ENCODE results near the gene HOXB5.

Gene HOXB5

DNA sequence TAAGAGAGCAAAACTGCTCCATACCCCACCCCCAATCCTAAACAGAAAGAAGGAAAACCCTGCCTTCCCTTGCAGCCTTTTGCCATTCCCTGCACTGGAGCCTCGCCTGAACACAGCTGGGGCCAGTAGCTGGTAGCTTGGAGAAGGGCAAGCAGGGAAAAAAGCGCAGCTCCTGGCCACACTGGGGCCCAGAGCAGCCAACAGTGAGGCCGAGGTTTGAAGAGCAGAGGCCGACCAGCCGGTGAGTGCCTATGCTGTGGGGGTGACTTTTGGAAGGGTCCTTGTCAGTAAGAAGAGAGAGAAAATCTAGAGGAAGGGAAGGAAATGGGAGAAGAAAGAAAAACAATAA lies 35.8 kb upstream of the HOXB5 start:
- no peaks in the 10 kb centered on the region for H3F3A ChIP-seq (ENCODE audit: control insufficient read depth, insufficient read depth)
- no peak overlapping the region for H3K4me2 ChIP-seq (ENCODE audit: low read length)

DNA sequence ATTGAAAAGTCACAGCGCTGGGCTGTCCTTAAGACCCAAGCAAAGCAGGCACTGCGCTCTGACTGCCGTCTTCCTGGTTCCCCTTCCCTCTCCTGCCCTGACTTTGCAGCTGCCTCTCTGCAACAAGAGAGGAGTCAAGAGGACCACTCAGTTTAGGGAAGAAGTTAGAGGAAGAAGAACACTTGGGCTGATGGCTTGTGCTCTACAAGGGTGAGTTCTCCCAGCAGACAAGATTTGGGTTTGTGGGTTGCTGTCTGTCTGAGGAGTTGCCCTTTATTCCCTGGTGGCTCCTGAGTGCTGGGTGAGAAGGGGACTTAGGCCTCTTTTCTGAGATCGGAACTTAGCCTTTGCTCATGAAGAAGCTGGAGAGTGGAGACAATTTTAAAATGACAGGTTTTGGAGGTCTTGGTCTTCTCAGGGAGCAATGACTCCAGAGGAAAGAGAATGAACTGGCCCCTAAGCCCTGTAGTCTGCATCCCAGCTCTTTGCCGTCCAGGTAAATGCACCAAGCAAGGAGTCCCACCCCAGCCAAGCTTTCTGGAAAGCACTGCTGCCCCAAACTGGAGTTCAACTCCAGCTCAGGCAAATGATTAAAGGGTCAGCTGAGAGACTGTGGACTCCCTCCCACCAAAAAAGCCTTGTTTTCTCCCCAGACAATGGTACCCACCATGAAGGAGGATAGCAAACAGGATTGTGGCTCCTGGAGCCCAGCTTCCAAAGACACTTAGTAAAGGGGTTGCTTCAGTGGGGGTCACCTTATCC lies 35.3 kb upstream of the HOXB5 start:
- no peaks in the 10 kb centered on the region for H3K9me2 ChIP-seq (replicated peaks; ENCODE audit: control insufficient read depth, low read length)
- H3K4me2 ChIP-seq (ENCODE audit: low read length) = no peak overlapping the region
- no peaks in the 10 kb centered on the region for H3K9me3 ChIP-seq (ENCODE audit: control insufficient read depth, insufficient read depth, low read length)
- H4K20me1 ChIP-seq (ENCODE audit: control insufficient read depth, insufficient read depth, low read depth, low read length) = no peaks in the 10 kb centered on the region
- no peaks in the 10 kb centered on the region for H3K36me3 ChIP-seq (ENCODE audit: control insufficient read depth, low read length)
- TF ChIP-seq, protein P1, sequence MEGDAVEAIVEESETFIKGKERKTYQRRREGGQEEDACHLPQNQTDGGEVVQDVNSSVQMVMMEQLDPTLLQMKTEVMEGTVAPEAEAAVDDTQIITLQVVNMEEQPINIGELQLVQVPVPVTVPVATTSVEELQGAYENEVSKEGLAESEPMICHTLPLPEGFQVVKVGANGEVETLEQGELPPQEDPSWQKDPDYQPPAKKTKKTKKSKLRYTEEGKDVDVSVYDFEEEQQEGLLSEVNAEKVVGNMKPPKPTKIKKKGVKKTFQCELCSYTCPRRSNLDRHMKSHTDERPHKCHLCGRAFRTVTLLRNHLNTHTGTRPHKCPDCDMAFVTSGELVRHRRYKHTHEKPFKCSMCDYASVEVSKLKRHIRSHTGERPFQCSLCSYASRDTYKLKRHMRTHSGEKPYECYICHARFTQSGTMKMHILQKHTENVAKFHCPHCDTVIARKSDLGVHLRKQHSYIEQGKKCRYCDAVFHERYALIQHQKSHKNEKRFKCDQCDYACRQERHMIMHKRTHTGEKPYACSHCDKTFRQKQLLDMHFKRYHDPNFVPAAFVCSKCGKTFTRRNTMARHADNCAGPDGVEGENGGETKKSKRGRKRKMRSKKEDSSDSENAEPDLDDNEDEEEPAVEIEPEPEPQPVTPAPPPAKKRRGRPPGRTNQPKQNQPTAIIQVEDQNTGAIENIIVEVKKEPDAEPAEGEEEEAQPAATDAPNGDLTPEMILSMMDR (IDR thresholded peaks at IDR 0.05; ENCODE audit: low read depth, low read length, poor library complexity, severe bottlenecking) = no peak
- TF ChIP-seq EZH2phosphoT487 (IDR thresholded peaks at IDR 0.05; ENCODE audit: borderline replicate concordance, low read length) = no peak
- H3K79me2 ChIP-seq (ENCODE audit: control insufficient read depth, low read length) = no peaks in the 10 kb centered on the region
- H3F3A ChIP-seq (ENCODE audit: control insufficient read depth, insufficient read depth) = no peaks in the 10 kb centered on the region
- H3K27me3 ChIP-seq (ENCODE audit: control insufficient read depth, low read length) = peaks cover 69% of the 10 kb centered on the region
- H3K4me3 ChIP-seq (ENCODE audit: low read length) = no peak overlapping the region
- no peak overlapping the region for H3K27ac ChIP-seq (ENCODE audit: low read depth, low read length)
- no peaks in the 10 kb centered on the region for H3K4me1 ChIP-seq (ENCODE audit: control insufficient read depth, low read length)

More for the DNA sequence above, 35.8 kb upstream of the HOXB5 start:
- H3K79me2 ChIP-seq (ENCODE audit: control insufficient read depth, low read length) = no peaks in the 10 kb centered on the region
- no peak overlapping the region for H3K27ac ChIP-seq (ENCODE audit: low read depth, low read length)
- H3K4me3 ChIP-seq (ENCODE audit: low read length) = no peak overlapping the region
- H3K4me1 ChIP-seq (ENCODE audit: control insufficient read depth, low read length) = no peaks in the 10 kb centered on the region
- no peaks in the 10 kb centered on the region for H4K20me1 ChIP-seq (ENCODE audit: control insufficient read depth, insufficient read depth, low read depth, low read length)
- H3K9me2 ChIP-seq (replicated peaks; ENCODE audit: control insufficient read depth, low read length) = no peaks in the 10 kb centered on the region
- TF ChIP-seq, protein P1 (IDR thresholded peaks at IDR 0.05; ENCODE audit: low read depth, low read length, poor library complexity, severe bottlenecking) = no peak
- TF ChIP-seq EZH2phosphoT487 (IDR thresholded peaks at IDR 0.05; ENCODE audit: borderline replicate concordance, low read length) = no peak
- no peaks in the 10 kb centered on the region for H3K36me3 ChIP-seq (ENCODE audit: control insufficient read depth, low read length)
- H3K27me3 ChIP-seq (ENCODE audit: control insufficient read depth, low read length) = peaks cover 64% of the 10 kb centered on the region
- H3K9me3 ChIP-seq (ENCODE audit: control insufficient read depth, insufficient read depth, low read length) = no peaks in the 10 kb centered on the region

DNA sequence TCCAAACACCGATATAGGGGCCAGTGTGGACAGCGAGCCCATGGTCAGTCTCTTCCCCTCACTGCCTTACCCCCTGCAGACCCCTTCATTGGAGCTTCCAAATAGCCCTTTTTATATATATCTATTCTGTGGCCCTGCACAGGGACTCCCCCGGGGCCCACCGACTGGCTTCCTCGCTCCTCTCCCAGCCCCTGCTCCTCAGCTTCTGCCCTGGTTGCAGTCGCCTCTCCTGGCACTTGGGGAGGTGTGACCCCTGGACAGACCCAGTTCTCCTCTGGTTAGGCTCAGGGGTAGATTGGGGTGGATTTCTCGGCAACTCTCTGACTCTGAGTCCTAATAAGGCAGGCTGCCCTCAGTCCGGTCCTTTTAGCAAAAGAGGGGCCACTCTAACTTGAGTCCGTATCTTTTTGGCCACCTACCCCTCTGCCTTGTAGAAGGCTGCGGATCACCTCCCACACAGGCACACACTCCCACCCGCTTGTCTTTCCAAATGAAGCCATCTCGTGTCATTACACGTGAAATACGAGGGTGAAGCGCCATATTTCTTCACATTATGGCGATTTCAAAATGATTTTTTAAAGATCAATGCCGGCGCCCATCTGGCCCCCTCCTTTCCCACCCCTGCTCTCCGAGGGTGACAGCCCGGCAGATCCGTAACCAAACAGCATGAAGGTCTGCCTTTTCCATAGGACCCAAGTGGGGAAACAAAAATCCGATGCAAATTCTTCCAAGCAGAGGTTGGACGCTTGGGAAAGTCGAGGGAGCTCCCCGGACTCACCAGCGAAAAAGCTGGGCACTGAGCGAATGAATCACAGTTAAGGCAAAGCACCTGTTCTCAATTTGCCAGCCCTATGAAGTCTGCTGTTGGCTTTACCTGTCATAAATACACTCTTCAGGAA lies 34.3 kb upstream of the HOXB5 start:
- no peaks in the 10 kb centered on the region for H3F3A ChIP-seq (ENCODE audit: control insufficient read depth, insufficient read depth)

More for the DNA sequence above, 34.3 kb upstream of the HOXB5 start:
- no peaks in the 10 kb centered on the region for H3K79me2 ChIP-seq (ENCODE audit: control insufficient read depth, low read length)
- H3K36me3 ChIP-seq (ENCODE audit: control insufficient read depth, low read length) = no peaks in the 10 kb centered on the region
- H3K4me3 ChIP-seq (ENCODE audit: low read length) = no peak overlapping the region
- no peaks in the 10 kb centered on the region for H3K4me1 ChIP-seq (ENCODE audit: control insufficient read depth, low read length)
- H3K9me3 ChIP-seq (ENCODE audit: control insufficient read depth, insufficient read depth, low read length) = no peaks in the 10 kb centered on the region
- H3K9me2 ChIP-seq (replicated peaks; ENCODE audit: control insufficient read depth, low read length) = no peaks in the 10 kb centered on the region
- H3K27ac ChIP-seq (ENCODE audit: low read depth, low read length) = no peak overlapping the region
- H3K4me2 ChIP-seq (ENCODE audit: low read length) = no peak overlapping the region
- peaks cover 78% of the 10 kb centered on the region for H3K27me3 ChIP-seq (ENCODE audit: control insufficient read depth, low read length)
- no peaks in the 10 kb centered on the region for H4K20me1 ChIP-seq (ENCODE audit: control insufficient read depth, insufficient read depth, low read depth, low read length)
- TF ChIP-seq EZH2phosphoT487 (IDR thresholded peaks at IDR 0.05; ENCODE audit: borderline replicate concordance, low read length) = no peak
- TF ChIP-seq, protein P1 (IDR thresholded peaks at IDR 0.05; ENCODE audit: low read depth, low read length, poor library complexity, severe bottlenecking) = no peak
